Measurements from ENCODE around the gene RNF6. TPM values are rescaled to one million over a fixed set of nuclear protein-coding genes. Genes with fewer than 3 reads are reported as not detected.

The RNF6 gene
- total RNA-seq, 2 experiments from 2014 or later: 25.6 to 30.0 TPM

- Histone ChIP-seq H3K36me3 (ENCODE audit: insufficient read depth, low read length) (no peaks in the 10 kb centered on the region), H3K4me2 (ENCODE audit: low read length) (no peak overlapping the region), H3K79me2 (ENCODE audit: insufficient read depth, low read depth, low read length) (no peaks in the 10 kb centered on the region), H3K4me1 (ENCODE audit: insufficient read depth, low read length, poor library complexity, severe bottlenecking) (no peaks in the 10 kb centered on the region), H4K20me1 (ENCODE audit: insufficient read depth, low read length) (no peaks in the 10 kb centered on the region), H3K9me2 (ENCODE audit: insufficient read depth, low read length) (no peaks in the 10 kb centered on the region), H3K9me3 (ENCODE audit: low read length) (peaks cover 3% of the 10 kb centered on the region; the same call in 1 of the 2 replicates), H2AFZ (ENCODE audit: low read length) (no peak overlapping the region), H3K27ac (ENCODE audit: low read depth, low read length, poor library complexity, severe bottlenecking) (no peak overlapping the region), H3K4me3 (ENCODE audit: low read depth, low read length, poor library complexity, severe bottlenecking) (no peak overlapping the region)
- ChIA-PET POLR2A (interaction anchor here (0.5 to 0.7 kb wide), 2 partner anchors 11 to 59 kb away, joined by 4 to 5 read pairs; no protein-coding TSS in a partner anchor), CTCF (ENCODE audit: unreplicated experiment) (no interaction called here)
- intact Hi-C loops (cut with micrococcal nuclease; ENCODE audit: unreplicated experiment): no loop called here
- TF ChIP-seq, protein P1, sequence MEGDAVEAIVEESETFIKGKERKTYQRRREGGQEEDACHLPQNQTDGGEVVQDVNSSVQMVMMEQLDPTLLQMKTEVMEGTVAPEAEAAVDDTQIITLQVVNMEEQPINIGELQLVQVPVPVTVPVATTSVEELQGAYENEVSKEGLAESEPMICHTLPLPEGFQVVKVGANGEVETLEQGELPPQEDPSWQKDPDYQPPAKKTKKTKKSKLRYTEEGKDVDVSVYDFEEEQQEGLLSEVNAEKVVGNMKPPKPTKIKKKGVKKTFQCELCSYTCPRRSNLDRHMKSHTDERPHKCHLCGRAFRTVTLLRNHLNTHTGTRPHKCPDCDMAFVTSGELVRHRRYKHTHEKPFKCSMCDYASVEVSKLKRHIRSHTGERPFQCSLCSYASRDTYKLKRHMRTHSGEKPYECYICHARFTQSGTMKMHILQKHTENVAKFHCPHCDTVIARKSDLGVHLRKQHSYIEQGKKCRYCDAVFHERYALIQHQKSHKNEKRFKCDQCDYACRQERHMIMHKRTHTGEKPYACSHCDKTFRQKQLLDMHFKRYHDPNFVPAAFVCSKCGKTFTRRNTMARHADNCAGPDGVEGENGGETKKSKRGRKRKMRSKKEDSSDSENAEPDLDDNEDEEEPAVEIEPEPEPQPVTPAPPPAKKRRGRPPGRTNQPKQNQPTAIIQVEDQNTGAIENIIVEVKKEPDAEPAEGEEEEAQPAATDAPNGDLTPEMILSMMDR (conservative IDR thresholded peaks at IDR 0.05; ENCODE audit: low read length): no peak
- TF ChIP-seq EZH2phosphoT487 (IDR thresholded peaks at IDR 0.05; ENCODE audit: borderline replicate concordance, low read depth, low read length): no peak
- no peak for DNase-seq (ENCODE audit: low spot score)
- BruUV-seq (replicated peaks): no TSS peak
Observed at GRCh38 chr13:26247608-26248007, 25.5 kb upstream of the RNF6 start.

GRCh38 chr13:26247011-26247410 is 24.9 kb upstream of the RNF6 start:
- intact Hi-C loops (cut with micrococcal nuclease; ENCODE audit: unreplicated experiment): no loop called here
- ChIA-PET CTCF (ENCODE audit: unreplicated experiment) (no interaction called here), POLR2A (no interaction called here)
- Histone ChIP-seq H3K79me2 (ENCODE audit: insufficient read depth, low read depth, low read length) (no peaks in the 10 kb centered on the region), H2AFZ (ENCODE audit: low read length) (no peak overlapping the region), H3K9me3 (ENCODE audit: low read length) (peaks cover 7% of the 10 kb centered on the region; the same call in 1 of the 2 replicates), H3K9me2 (ENCODE audit: insufficient read depth, low read length) (no peaks in the 10 kb centered on the region), H3K27ac (ENCODE audit: low read depth, low read length, poor library complexity, severe bottlenecking) (no peak overlapping the region), H3K4me3 (ENCODE audit: low read depth, low read length, poor library complexity, severe bottlenecking) (no peak overlapping the region), H3K4me2 (ENCODE audit: low read length) (no peak overlapping the region), H3K4me1 (ENCODE audit: insufficient read depth, low read length, poor library complexity, severe bottlenecking) (no peaks in the 10 kb centered on the region), H3K36me3 (ENCODE audit: insufficient read depth, low read length) (no peaks in the 10 kb centered on the region), H4K20me1 (ENCODE audit: insufficient read depth, low read length) (no peaks in the 10 kb centered on the region)
- TF ChIP-seq, protein P1 (conservative IDR thresholded peaks at IDR 0.05; ENCODE audit: low read length): no peak
- TF ChIP-seq EZH2phosphoT487 (IDR thresholded peaks at IDR 0.05; ENCODE audit: borderline replicate concordance, low read depth, low read length): no peak
- DNase-seq (ENCODE audit: low spot score): no peak
- no TSS peak for BruUV-seq (replicated peaks)

DNA sequence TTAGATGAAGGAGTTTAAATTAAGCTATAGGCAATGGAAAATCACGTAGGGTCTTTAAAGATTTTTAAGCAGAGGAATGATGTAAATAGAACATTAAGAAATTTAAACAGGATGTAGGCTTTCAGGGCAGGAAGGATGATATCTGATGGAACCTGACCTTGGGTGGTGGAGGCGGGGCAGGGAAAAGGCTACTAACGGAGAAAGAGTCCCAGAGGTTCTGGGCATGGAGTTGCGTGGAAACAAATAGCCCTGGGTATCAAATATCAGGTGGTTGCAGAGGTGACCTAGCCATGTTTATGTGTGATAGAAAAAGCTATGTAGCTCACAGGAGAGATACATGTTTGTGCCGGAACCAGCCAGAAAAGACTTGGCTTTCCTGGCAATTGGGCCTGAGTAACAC is 24.0 kb upstream of the RNF6 start:
- DNase-seq (ENCODE audit: low spot score): no peak
- Histone ChIP-seq H3K4me2 (ENCODE audit: low read length) (no peak overlapping the region), H2AFZ (ENCODE audit: low read length) (no peak overlapping the region), H3K9me2 (ENCODE audit: insufficient read depth, low read length) (no peaks in the 10 kb centered on the region), H3K36me3 (ENCODE audit: insufficient read depth, low read length) (no peaks in the 10 kb centered on the region), H3K4me3 (ENCODE audit: low read depth, low read length, poor library complexity, severe bottlenecking) (no peak overlapping the region), H3K9me3 (ENCODE audit: low read length) (peaks cover 7% of the 10 kb centered on the region; the same call in 1 of the 2 replicates), H3K4me1 (ENCODE audit: insufficient read depth, low read length, poor library complexity, severe bottlenecking) (no peaks in the 10 kb centered on the region), H3K79me2 (ENCODE audit: insufficient read depth, low read depth, low read length) (no peaks in the 10 kb centered on the region), H3K27ac (ENCODE audit: low read depth, low read length, poor library complexity, severe bottlenecking) (no peak overlapping the region), H4K20me1 (ENCODE audit: insufficient read depth, low read length) (no peaks in the 10 kb centered on the region)
- intact Hi-C loops (cut with micrococcal nuclease; ENCODE audit: unreplicated experiment): no loop called here
- BruUV-seq (replicated peaks): no TSS peak
- TF ChIP-seq, protein P1 (conservative IDR thresholded peaks at IDR 0.05; ENCODE audit: low read length): no peak
- TF ChIP-seq EZH2phosphoT487 (IDR thresholded peaks at IDR 0.05; ENCODE audit: borderline replicate concordance, low read depth, low read length): no peak
- POLR2A ChIA-PET: interaction anchor here (0.5 kb wide), 1 partner anchor 115 kb away, joined by 3 read pairs; no protein-coding TSS in a partner anchor
- CTCF ChIA-PET (ENCODE audit: unreplicated experiment): no interaction called here

Measured in OCI-LY7 (cell line).